GM23248 (cell line): ENCODE results near the gene HOMER2.

Experiments
- EZH2 ChIP-seq: fragments of 200-600 bp; sonication (generic); IDR thresholded peaks from 2 replicates; pipeline ENCODE4 v1.6.1; 2018; ENCODE audit warnings: antibody characterized with exemption, mild to moderate bottlenecking; ENCODE audit not compliant: insufficient read depth, poor library complexity, severe bottlenecking
- EZH2phosphoT487 ChIP-seq: fragments of 200-600 bp; sonication (generic); IDR thresholded peaks from 2 replicates; pipeline ENCODE4 v1.6.1; 2018; ENCODE audit warnings: antibody characterized with exemption, moderate library complexity, mild to moderate bottlenecking, low read depth; ENCODE audit not compliant: insufficient read depth

- TF ChIP-seq EZH2 (no peak), EZH2phosphoT487 (no peak)
Measured at GRCh38 chr15:82970078-82970686, 17.7 kb upstream of the HOMER2 start.
